Measurements from ENCODE around the gene PPM1D.

DNA sequence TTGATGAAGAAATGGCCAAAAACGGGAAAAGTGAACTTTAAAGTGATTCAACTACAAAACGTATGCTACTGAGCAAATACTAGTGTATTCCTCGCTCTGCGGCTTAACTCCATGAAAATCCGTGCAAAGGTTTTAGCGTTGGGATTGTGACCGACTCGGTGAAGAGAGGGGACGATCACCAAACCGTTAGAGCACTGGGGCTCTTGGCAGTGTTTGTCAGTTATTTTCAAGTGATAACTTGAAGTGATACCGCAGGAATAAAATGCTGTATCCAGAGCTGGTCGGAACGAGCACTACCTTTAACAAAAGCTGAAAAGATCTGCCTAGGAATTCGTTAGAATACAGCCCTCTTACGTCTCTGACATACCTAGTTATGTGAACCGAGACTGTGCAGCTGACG lies 773 bp upstream of the PPM1D start:
- TF ChIP-seq POLR2A (IDR thresholded peaks at IDR 0.05), result no peak
- TF ChIP-seq, protein P1, sequence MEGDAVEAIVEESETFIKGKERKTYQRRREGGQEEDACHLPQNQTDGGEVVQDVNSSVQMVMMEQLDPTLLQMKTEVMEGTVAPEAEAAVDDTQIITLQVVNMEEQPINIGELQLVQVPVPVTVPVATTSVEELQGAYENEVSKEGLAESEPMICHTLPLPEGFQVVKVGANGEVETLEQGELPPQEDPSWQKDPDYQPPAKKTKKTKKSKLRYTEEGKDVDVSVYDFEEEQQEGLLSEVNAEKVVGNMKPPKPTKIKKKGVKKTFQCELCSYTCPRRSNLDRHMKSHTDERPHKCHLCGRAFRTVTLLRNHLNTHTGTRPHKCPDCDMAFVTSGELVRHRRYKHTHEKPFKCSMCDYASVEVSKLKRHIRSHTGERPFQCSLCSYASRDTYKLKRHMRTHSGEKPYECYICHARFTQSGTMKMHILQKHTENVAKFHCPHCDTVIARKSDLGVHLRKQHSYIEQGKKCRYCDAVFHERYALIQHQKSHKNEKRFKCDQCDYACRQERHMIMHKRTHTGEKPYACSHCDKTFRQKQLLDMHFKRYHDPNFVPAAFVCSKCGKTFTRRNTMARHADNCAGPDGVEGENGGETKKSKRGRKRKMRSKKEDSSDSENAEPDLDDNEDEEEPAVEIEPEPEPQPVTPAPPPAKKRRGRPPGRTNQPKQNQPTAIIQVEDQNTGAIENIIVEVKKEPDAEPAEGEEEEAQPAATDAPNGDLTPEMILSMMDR (IDR thresholded peaks at IDR 0.05), result no peak

All from body of pancreas (tissue), 4 donors.